T-cell (primary cell): ENCODE data around the gene PTPRD. TPM values are rescaled to one million over a fixed set of nuclear protein-coding genes. Genes with fewer than 3 reads are reported as not detected.

Source experiments
- ATAC-seq, 4 experiments: fragments of 200-7000 bp in 3 of 4; fragments of 150-1000 bp in 1 of 4; cut with Tn5 transposase; replicated peaks in 1 of 4; 1 replicate in 3 of 4; 2 replicates in 1 of 4; pipeline ENCODE4 v1.10.0; 2021; ENCODE audit warnings: moderate library complexity in 3 of 4, mild to moderate bottlenecking in 2 of 4, moderate number of reproducible peaks in 1 of 4
- CTCF ChIA-PET, 2 donors: fragments of 300-600 bp; sonication (Branson Sonifier 250); formaldehyde crosslinking; loops; one replicate each; lab custom pipeline; 2022; ENCODE audit warnings: antibody characterized with exemption in 2 of 2; lab: Charles Lee
- POLR2A ChIA-PET, 2 donors: fragments of 300-600 bp; sonication (Branson Sonifier 250); formaldehyde crosslinking; loops; one replicate each; lab custom pipeline; 2022; ENCODE audit warnings: antibody characterized with exemption in 2 of 2; lab: Charles Lee
- DNase-seq, 35 experiments: peaks; one replicate each; pipeline versions ENCODE4 v3.0.0 to v3.0.0-alpha.2; 2013 to 2023
- H3K27ac ChIP-seq: one replicate; pipeline ENCODE4 v1.5.1; 2013; ENCODE audit warnings: low read length
- H3K27me3 ChIP-seq, 2 experiments: replicated peaks in 1 of 2; 1 replicate in 1 of 2; 2 replicates in 1 of 2; pipeline versions ENCODE4 v1.6.1 to v1.7.0; 2013; ENCODE audit warnings: low read length in 1 of 2, mixed read lengths in 1 of 2; ENCODE audit not compliant: control insufficient read depth in 2 of 2, insufficient read depth in 2 of 2; ENCODE audit errors: extremely low read depth in 1 of 2
- H3K36me3 ChIP-seq, 2 donors: 1 replicate in 1 of 2; 2 replicates in 1 of 2; pipeline versions ENCODE4 v1.6.1 to v1.7.0; 2013; ENCODE audit warnings: low read length in 1 of 2; ENCODE audit not compliant: control insufficient read depth in 2 of 2, insufficient read depth in 1 of 2; ENCODE audit errors: extremely low read depth in 1 of 2
- H3K4me1 ChIP-seq, 2 experiments: 1 replicate in 1 of 2; 2 replicates in 1 of 2; pipeline versions ENCODE4 v1.6.1 to v1.7.0; 2013; ENCODE audit warnings: low read length in 2 of 2, mixed read lengths in 1 of 2; ENCODE audit not compliant: insufficient read depth in 2 of 2, control insufficient read depth in 1 of 2; ENCODE audit errors: extremely low read depth in 1 of 2
- H3K4me3 ChIP-seq, 2 donors: 1 replicate in 1 of 2; 2 replicates in 1 of 2; pipeline versions ENCODE4 v1.5.1 to v1.7.0; 2013; ENCODE audit warnings: mild to moderate bottlenecking in 2 of 2, low read length in 1 of 2, moderate library complexity in 1 of 2; ENCODE audit not compliant: control insufficient read depth in 1 of 2; ENCODE audit errors: extremely low read depth in 1 of 2
- H3K9me3 ChIP-seq: 2 replicates; pipeline ENCODE4 v1.7.0; 2013
- H3K27ac Mint-ChIP-seq, 2 donors: one replicate each; pipeline ENCODE4 v1.8.0; 2020 to 2021; ENCODE audit warnings: mild to moderate bottlenecking in 2 of 2, mixed read lengths in 2 of 2
- H3K27me3 Mint-ChIP-seq, 2 donors: one replicate each; pipeline ENCODE4 v1.8.0; 2021 to 2022; ENCODE audit warnings: mixed read lengths in 2 of 2
- H3K36me3 Mint-ChIP-seq: one replicate; pipeline ENCODE4 v1.8.0; 2021; ENCODE audit warnings: mixed read lengths
- H3K4me1 Mint-ChIP-seq, 3 donors: one replicate each; pipeline ENCODE4 v1.8.0; 2020 to 2022; ENCODE audit warnings: mixed read lengths in 3 of 3, mild to moderate bottlenecking in 1 of 3
- H3K4me3 Mint-ChIP-seq, 3 donors: one replicate each; pipeline ENCODE4 v1.8.0; 2020 to 2022; ENCODE audit warnings: mild to moderate bottlenecking in 3 of 3, mixed read lengths in 3 of 3, moderate library complexity in 3 of 3
- H3K9me3 Mint-ChIP-seq, 3 donors: one replicate each; pipeline ENCODE4 v1.8.0; 2020 to 2022; ENCODE audit warnings: mixed read lengths in 3 of 3
- WGBS: methylation state at CpG from one replicate; pipeline ENCODE4 v1.1.5; 2013; ENCODE audit warnings: missing lambda C conversion rate; ENCODE audit not compliant: insufficient coverage; 5-methylcytosine and 5-hydroxymethylcytosine counted together
- total RNA-seq, 35 experiments: library from RNA in 6 of 35; stranded (reverse) in 6 of 35; fragments of 120-200 nt in 1 of 35; gene quantifications; one replicate each; pipeline versions ENCODE4 v1.2.1 to v1.2.4 and lab custom pipeline; 2013 to 2026

PTPRD gene
- total RNA-seq, 5 donors from 2014 or later (not counting 1 experiment from before 2014, with no cell fraction given), result 0.13 to 0.61 (median 0.38) TPM; not detected in 2

DNA sequence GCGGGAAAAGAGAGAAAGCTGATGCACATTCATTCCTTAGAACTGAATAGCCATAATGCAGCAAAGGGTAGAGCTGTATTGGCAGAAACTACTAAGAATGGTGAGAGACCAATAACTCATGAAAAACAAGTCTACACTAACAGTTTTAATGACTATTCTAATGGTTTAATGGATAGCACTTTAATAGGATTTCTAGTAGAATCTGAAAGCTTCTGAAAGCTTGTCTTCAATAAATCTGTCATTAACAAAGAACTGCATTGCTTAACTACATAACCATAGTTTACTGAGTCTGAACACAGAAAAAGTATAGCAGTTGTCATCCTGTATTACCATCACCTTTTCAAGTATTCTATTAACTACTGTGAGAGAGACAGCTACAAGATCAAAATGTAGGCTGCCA lies 2195.5 kb downstream of the PTPRD start:
- Mint-ChIP-seq H3K27ac (no peak overlapping the region), H3K9me3 (no peaks in the 10 kb centered on the region), H3K4me1 (no peaks in the 10 kb centered on the region), H3K4me3 (no peak overlapping the region), H3K36me3 (no peaks in the 10 kb centered on the region), H3K27me3 (peaks cover 3 to 4% of the 10 kb centered on the region in 2 donors)
- no CpG with 5 or more reads among the region's 1 CpG for WGBS
- DNase-seq, result no peak
- Histone ChIP-seq H3K27me3 (no peaks in the 10 kb centered on the region), H3K36me3 (no peaks in the 10 kb centered on the region), H3K4me1 (no peaks in the 10 kb centered on the region), H3K4me3 (no peak overlapping the region), H3K27ac (no peak overlapping the region), H3K9me3 (no peaks in the 10 kb centered on the region)
- CTCF ChIA-PET, result interaction anchor here in 1 of 2 donors (0.5 kb wide), 1 partner anchor 1526 kb away, joined by 7 read pairs; no protein-coding TSS in a partner anchor
- POLR2A ChIA-PET, result no interaction called here
- no peak for ATAC-seq

DNA sequence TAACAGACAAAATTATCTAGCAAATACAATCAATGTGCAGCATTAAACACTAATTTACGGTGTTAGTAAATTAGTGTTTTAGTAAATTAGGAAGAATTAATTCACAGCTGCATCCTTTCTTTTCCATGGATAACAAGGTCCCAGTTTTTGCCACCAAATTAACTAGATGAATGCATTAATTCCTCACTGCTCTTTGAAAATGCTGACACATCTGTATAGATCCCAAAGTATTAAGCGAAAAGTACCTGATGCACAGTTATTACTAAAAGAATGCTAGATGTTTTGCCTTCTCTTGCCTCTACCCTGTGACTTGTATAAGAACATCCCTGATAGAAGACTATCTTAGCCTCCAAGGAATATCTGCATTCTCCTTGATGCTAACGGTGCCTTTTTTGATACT lies 2200.5 kb downstream of the PTPRD start:
- Histone ChIP-seq H3K27me3 (no peaks in the 10 kb centered on the region), H3K4me1 (peaks cover 0 to 7% of the 10 kb centered on the region in 2 experiments), H3K36me3 (no peaks in the 10 kb centered on the region), H3K4me3 (no peak overlapping the region), H3K27ac (no peak overlapping the region), H3K9me3 (no peaks in the 10 kb centered on the region)
- no peak overlapping the region for H3K27ac Mint-ChIP-seq
- DNase-seq (no peak), ATAC-seq (no peak)
- WGBS, result 100% methylated on average over 1 of the region's 3 CpGs
- POLR2A ChIA-PET, result no interaction called here
- no peaks in the 10 kb centered on the region for H3K36me3 Mint-ChIP-seq
- CTCF ChIA-PET, result no interaction called here
- peaks cover 3 to 4% of the 10 kb centered on the region in 2 donors for H3K27me3 Mint-ChIP-seq
- no peaks in the 10 kb centered on the region for H3K9me3 Mint-ChIP-seq
- H3K4me3 Mint-ChIP-seq, result no peak overlapping the region
- peaks cover 4 to 6% (median 6%) of the 10 kb centered on the region in 3 donors for H3K4me1 Mint-ChIP-seq

DNA sequence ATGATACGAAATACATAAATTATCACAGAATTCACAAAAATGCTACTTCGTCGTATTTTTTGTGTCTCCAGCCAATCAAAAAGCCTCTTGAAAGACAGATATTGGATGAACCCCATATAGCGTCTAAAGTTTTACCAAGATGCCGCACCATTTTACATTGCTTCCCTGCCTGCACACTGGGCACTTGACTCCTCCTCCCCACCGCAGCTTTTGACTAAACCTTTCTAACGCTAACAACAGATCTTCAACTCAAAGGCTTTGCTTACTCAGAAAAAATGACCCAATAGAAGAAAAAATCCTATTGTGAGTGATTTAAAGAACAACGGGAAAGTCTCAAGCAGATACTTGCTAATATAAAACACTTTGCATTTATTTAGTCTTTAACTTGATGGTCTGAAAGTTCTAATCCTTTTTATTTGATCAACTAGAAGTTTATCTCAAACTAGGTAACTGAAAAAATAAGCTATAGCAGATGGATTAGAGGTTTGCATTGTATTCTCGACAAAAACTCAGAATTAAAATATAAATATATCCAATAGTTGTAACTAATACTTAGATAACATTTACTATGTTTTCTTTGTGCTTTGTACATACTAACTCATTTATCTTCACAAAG lies 2204.1 kb downstream of the PTPRD start:
- Histone ChIP-seq H3K4me1 (peaks cover 0 to 7% of the 10 kb centered on the region in 2 experiments), H3K4me3 (no peak overlapping the region), H3K27ac (no peak overlapping the region), H3K36me3 (no peaks in the 10 kb centered on the region), H3K9me3 (no peaks in the 10 kb centered on the region), H3K27me3 (no peaks in the 10 kb centered on the region)
- H3K4me1 Mint-ChIP-seq, result peaks cover 4 to 6% (median 6%) of the 10 kb centered on the region in 3 donors
- POLR2A ChIA-PET, result interaction anchor here in 1 of 2 donors (0.6 kb wide), 1 partner anchor 191 kb away, joined by 4 read pairs; no protein-coding TSS in a partner anchor
- H3K4me3 Mint-ChIP-seq, result no peak overlapping the region
- 100% methylated on average over 3 of the region's 9 CpGs for WGBS
- DNase-seq (no peak), ATAC-seq (no peak)
- H3K27ac Mint-ChIP-seq, result no peak overlapping the region
- peaks cover 3 to 4% of the 10 kb centered on the region in 2 donors for H3K27me3 Mint-ChIP-seq
- no peaks in the 10 kb centered on the region for H3K36me3 Mint-ChIP-seq
- no peaks in the 10 kb centered on the region for H3K9me3 Mint-ChIP-seq
- CTCF ChIA-PET, result no interaction called here

DNA sequence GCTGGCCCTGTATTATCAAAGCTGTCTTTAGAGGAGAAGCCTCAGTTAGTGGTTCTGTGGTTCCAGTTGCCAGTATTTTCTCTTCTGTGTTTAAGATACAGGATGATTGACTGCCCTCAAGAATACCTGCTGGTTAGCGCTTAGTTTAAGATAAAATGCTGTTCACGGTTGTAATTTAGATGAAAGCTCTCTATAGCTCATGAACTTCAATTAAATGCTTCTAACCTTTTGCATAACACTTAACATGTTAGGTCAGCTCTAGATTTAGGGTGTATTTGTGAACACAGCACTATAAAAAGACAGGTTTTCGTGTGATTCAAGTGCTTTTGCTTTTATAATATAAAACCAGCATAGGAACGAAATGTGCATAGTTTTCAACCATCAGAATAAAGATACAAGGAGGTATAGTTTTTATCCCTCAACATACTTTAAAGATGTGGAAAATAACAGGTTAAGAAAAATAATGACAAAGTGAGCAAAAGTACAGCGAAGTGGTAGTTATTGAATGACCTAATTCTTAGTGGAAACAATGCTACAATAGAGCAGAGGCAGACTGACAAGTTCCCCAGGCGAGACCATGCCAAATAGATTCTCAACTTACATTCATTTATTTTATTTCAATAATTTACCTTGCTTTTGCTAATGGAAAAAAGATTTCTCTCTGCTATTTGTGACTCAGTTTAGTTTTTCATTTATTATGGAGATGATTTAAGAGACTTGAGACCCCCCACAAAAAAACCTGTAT lies 2210.7 kb downstream of the PTPRD start:
- Mint-ChIP-seq H3K36me3 (no peaks in the 10 kb centered on the region), H3K4me3 (no peak overlapping the region), H3K27ac (no peak overlapping the region), H3K27me3 (peaks cover 0 to 2% of the 10 kb centered on the region in 2 donors), H3K4me1 (no peaks in the 10 kb centered on the region), H3K9me3 (no peaks in the 10 kb centered on the region)
- Histone ChIP-seq H3K36me3 (no peaks in the 10 kb centered on the region), H3K4me3 (no peak overlapping the region), H3K27ac (no peak overlapping the region), H3K27me3 (no peaks in the 10 kb centered on the region), H3K9me3 (no peaks in the 10 kb centered on the region), H3K4me1 (no peaks in the 10 kb centered on the region)
- POLR2A ChIA-PET, result no interaction called here
- DNase-seq, result no peak
- no CpG with 5 or more reads among the region's 6 CpGs for WGBS
- CTCF ChIA-PET, result no interaction called here
- ATAC-seq, result no peak

DNA sequence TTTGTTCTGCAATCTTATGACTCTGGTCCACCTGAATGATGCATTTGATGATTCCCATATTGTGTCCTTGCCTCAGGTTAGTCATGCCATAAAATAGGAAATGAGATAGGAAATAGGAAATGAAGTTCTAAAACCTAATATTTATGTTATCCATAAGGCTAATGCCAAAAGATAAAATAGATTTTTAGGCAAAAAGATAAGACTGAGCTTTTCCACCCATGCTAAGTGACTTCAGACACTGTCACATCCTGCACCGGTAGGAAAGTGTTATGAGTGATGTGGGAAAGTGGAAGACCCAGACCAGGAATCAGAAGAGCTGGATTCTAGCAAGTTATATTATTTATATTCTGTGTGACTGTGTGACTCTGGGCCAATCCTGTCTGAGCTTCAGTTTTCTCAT lies 2212.4 kb downstream of the PTPRD start:
- Mint-ChIP-seq H3K27me3 (peaks cover 0 to 2% of the 10 kb centered on the region in 2 donors), H3K4me3 (no peak overlapping the region), H3K9me3 (no peaks in the 10 kb centered on the region), H3K4me1 (no peaks in the 10 kb centered on the region), H3K27ac (no peak overlapping the region), H3K36me3 (no peaks in the 10 kb centered on the region)
- no peaks in the 10 kb centered on the region for H3K9me3 ChIP-seq
- no peak for DNase-seq
- no CpG with 5 or more reads among the region's 1 CpG for WGBS
- ChIA-PET POLR2A (no interaction called here), CTCF (interaction anchor here in 1 of 2 donors (0.7 kb wide), 1 partner anchor 40 kb away, joined by 3 read pairs; no protein-coding TSS in a partner anchor)
- no peak overlapping the region for H3K4me3 ChIP-seq
- no peak overlapping the region for H3K27ac ChIP-seq
- no peak for ATAC-seq
- H3K4me1 ChIP-seq, result no peaks in the 10 kb centered on the region
- H3K27me3 ChIP-seq, result no peaks in the 10 kb centered on the region
- no peaks in the 10 kb centered on the region for H3K36me3 ChIP-seq

DNA sequence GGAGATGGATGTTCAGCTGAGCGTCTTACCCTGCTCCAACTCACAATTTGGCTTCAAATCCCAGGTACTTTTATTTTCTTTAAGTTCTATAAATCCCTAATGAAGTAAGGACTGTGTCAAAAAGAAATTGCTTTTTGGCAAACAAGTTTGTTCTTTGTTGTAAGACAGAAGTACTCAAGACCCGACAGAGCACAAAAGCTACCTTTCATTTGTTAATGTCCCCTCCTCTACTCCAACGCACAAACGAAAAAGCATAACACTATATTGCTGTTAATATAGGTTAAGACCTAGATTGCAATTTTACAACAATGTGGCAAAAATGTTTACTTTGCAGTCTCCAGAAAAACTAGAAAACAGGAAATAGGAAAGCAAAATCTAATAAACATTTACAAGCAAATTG lies 2217.8 kb downstream of the PTPRD start:
- H3K9me3 Mint-ChIP-seq, result peaks cover 0 to 6% (median 3%) of the 10 kb centered on the region in 3 donors
- H3K36me3 ChIP-seq, result no peaks in the 10 kb centered on the region

More for the DNA sequence above, 2217.8 kb downstream of the PTPRD start:
- H3K9me3 ChIP-seq, result no peaks in the 10 kb centered on the region
- Mint-ChIP-seq H3K27me3 (no peaks in the 10 kb centered on the region), H3K27ac (no peak overlapping the region), H3K4me3 (no peak overlapping the region), H3K36me3 (no peaks in the 10 kb centered on the region), H3K4me1 (no peaks in the 10 kb centered on the region)
- no peaks in the 10 kb centered on the region for H3K27me3 ChIP-seq
- WGBS, result no CpG with 5 or more reads among the region's 4 CpGs
- no peaks in the 10 kb centered on the region for H3K4me1 ChIP-seq
- ChIA-PET POLR2A (no interaction called here), CTCF (no interaction called here)
- H3K4me3 ChIP-seq, result no peak overlapping the region
- H3K27ac ChIP-seq, result no peak overlapping the region
- ATAC-seq, result no peak
- DNase-seq, result no peak
